A673 (cell line): Measurements from ENCODE around the gene SPATA21. TPM values are rescaled to one million over a fixed set of nuclear protein-coding genes. Genes with fewer than 3 reads are reported as not detected.

ENCODE experiments used
- BruUV-seq: library from RNA; stranded (reverse); fragments of 400-500 nt; replicated peaks from 2 replicates; lab custom pipeline; 2021; lab: Mats Ljungman, UMichigan
- CTCF ChIA-PET: fragments of 300-600 bp; sonication (Branson Sonifier 250); formaldehyde crosslinking; loops from one replicate; lab custom pipeline; 2022; ENCODE audit warnings: antibody characterized with exemption; lab: Charles Lee
- POLR2A ChIA-PET: fragments of 300-600 bp; sonication (Branson Sonifier 250); formaldehyde crosslinking; loops from one replicate; lab custom pipeline; 2022; ENCODE audit warnings: antibody characterized with exemption; ENCODE audit not compliant: low non-redundant PET; lab: Charles Lee
- DNase-seq: peaks from one replicate; pipeline ENCODE4 v3.0.0-alpha.2; 2015; ENCODE audit warnings: low spot score
- H3K27ac ChIP-seq: fragments of 200-600 bp; sonication (generic); 2 replicates; pipeline ENCODE4 v1.5.1; 2016; ENCODE audit warnings: mixed run types, low read depth, mild to moderate bottlenecking, mixed read lengths, antibody characterized with exemption, low read length; ENCODE audit not compliant: poor library complexity, severe bottlenecking
- H3K27me3 ChIP-seq: fragments of 200-600 bp; sonication (generic); replicated peaks from 2 replicates; pipeline ENCODE4 v1.6.1; 2017; ENCODE audit warnings: mixed run types, low read depth, mild to moderate bottlenecking, mixed read lengths, antibody characterized with exemption, low read length; ENCODE audit not compliant: insufficient read depth, poor library complexity
- H3K36me3 ChIP-seq: fragments of 200-600 bp; sonication (generic); 2 replicates; pipeline ENCODE4 v1.6.1; 2016; ENCODE audit warnings: mixed run types, mild to moderate bottlenecking, mixed read lengths, antibody characterized with exemption, low read length; ENCODE audit not compliant: insufficient read depth, poor library complexity, severe bottlenecking
- H3K4me1 ChIP-seq: fragments of 200-600 bp; sonication (generic); 2 replicates; pipeline ENCODE4 v1.6.1; 2017; ENCODE audit warnings: mixed run types, mild to moderate bottlenecking, mixed read lengths, antibody characterized with exemption, low read length; ENCODE audit not compliant: insufficient read depth, poor library complexity, severe bottlenecking
- H3K4me3 ChIP-seq: fragments of 200-600 bp; sonication (generic); 2 replicates; pipeline ENCODE4 v1.5.1; 2016; ENCODE audit warnings: low read depth, mixed run types, mild to moderate bottlenecking, mixed read lengths, low read length; ENCODE audit not compliant: poor library complexity, severe bottlenecking
- H3K9me3 ChIP-seq: fragments of 200-600 bp; sonication (generic); 2 replicates; pipeline ENCODE4 v1.6.1; 2016; ENCODE audit warnings: mixed run types, low read depth, mild to moderate bottlenecking, mixed read lengths, antibody characterized with exemption, low read length; ENCODE audit not compliant: poor library complexity, severe bottlenecking
- EZH2 ChIP-seq: fragments of 200-600 bp; sonication (generic); IDR thresholded peaks from 2 replicates; pipeline ENCODE4 v1.6.1; 2017; ENCODE audit warnings: borderline replicate concordance, low read depth, mild to moderate bottlenecking, mixed read lengths, antibody characterized with exemption, low read length; ENCODE audit not compliant: poor library complexity, severe bottlenecking
- intact Hi-C: fragments of 100-400 bp; cut with micrococcal nuclease; formaldehyde crosslinking; loops from one replicate; pipeline ENCODE4 v1.10.0; 2022; ENCODE audit not compliant: unreplicated experiment
- total RNA-seq: library from RNA; stranded (reverse); gene quantifications from 2 replicates; pipeline ENCODE4 v1.2.3, GENCODE V29; 2021
- TF ChIP-seq, protein P1 (sequence below): fragments of 300-800, 200-600 bp; sonication (generic); conservative IDR thresholded peaks from 2 replicates; pipeline ENCODE4 v1.5.1; 2017; ENCODE audit warnings: low read depth, mild to moderate bottlenecking, antibody characterized with exemption, low read length, moderate library complexity, mixed read lengths

The SPATA21 gene
- total RNA-seq, 1 experiment from 2014 or later: not detected

DNA sequence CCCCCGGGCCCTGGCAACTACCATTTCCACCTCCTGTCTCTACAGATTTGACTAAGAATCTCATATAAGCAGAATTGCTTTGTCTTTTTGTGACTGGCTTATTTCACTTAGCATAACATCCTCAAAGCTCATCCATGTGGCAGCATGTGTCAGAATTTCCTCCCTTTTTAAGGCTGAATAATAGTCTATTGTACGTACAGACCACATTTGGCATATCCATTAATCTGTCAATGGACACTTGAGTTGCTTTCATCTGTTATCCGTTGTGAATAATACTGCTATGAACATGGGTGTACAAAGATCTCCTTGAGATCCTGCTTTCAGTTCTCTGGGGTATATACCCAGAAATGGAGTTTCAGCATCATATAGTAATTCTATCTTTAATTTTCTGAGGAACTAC is 24.0 kb downstream of the SPATA21 start:
- CTCF ChIA-PET: no interaction called here
- Histone ChIP-seq H3K4me1 (no peaks in the 10 kb centered on the region), H3K4me3 (no peak overlapping the region), H3K27me3 (no peaks in the 10 kb centered on the region), H3K27ac (no peak overlapping the region), H3K36me3 (no peaks in the 10 kb centered on the region), H3K9me3 (no peaks in the 10 kb centered on the region)
- DNase-seq: no peak
- intact Hi-C loops: no loop called here
- no TSS peak for BruUV-seq
- TF ChIP-seq, protein P1, sequence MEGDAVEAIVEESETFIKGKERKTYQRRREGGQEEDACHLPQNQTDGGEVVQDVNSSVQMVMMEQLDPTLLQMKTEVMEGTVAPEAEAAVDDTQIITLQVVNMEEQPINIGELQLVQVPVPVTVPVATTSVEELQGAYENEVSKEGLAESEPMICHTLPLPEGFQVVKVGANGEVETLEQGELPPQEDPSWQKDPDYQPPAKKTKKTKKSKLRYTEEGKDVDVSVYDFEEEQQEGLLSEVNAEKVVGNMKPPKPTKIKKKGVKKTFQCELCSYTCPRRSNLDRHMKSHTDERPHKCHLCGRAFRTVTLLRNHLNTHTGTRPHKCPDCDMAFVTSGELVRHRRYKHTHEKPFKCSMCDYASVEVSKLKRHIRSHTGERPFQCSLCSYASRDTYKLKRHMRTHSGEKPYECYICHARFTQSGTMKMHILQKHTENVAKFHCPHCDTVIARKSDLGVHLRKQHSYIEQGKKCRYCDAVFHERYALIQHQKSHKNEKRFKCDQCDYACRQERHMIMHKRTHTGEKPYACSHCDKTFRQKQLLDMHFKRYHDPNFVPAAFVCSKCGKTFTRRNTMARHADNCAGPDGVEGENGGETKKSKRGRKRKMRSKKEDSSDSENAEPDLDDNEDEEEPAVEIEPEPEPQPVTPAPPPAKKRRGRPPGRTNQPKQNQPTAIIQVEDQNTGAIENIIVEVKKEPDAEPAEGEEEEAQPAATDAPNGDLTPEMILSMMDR: no peak
- TF ChIP-seq EZH2: no peak
- POLR2A ChIA-PET: no interaction called here

DNA sequence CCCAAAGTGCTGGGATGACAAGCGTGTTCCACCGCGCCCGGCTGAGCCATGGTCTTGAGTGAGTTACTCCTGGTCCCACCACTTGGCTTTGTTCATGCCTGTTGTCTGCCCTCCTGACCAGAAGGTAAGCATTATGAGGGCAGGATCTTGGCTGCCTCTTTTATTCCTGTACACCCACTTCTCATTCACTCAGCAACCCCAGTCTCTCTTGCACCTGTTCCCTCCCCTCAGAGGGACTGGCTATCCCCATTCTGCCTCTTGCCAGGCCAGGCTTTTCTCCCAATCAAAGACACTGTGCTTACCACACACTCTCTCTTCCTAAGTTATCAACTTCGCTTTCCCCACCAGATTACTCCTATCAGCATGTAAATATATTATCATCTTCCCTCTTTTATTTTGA is 26.4 kb downstream of the SPATA21 start:
- ChIA-PET POLR2A (no interaction called here), CTCF (no interaction called here)
- intact Hi-C loops: no loop called here
- DNase-seq: no peak
- Histone ChIP-seq H3K27me3 (no peaks in the 10 kb centered on the region), H3K4me3 (no peak overlapping the region), H3K36me3 (no peaks in the 10 kb centered on the region), H3K27ac (no peak overlapping the region), H3K4me1 (no peaks in the 10 kb centered on the region), H3K9me3 (no peaks in the 10 kb centered on the region)
- no TSS peak for BruUV-seq
- TF ChIP-seq, protein P1: no peak
- TF ChIP-seq EZH2: no peak

DNA sequence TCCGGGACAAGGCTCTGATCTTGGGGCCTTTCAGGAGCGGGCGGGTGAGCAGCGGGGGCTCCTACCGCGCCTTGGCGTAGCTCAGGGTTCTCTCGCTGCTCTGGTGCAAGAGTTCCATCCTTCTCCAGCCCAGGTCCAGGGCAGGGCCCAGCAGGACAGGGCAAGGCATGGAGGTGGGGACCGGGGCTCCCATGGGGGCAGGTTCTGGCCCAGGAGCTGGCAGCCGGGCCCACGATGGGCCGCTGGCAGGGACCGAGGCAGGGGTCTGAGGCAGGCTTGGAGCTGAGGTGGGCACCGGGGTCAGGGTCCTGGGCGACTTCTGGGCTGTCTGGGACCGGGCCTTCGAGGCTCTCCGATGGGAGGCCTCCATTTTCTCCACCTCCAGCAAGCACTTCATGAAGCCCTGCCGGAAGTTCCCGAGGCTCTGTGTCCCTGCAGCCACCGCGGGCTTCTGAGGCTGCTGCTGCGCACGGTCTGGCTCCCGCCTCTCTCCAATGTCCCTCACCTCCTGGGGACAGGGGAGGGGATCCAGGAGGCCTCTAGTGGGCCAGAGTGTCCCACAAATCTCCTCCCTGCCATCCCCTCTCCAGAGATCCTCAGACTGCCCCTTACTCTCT is 27.6 kb downstream of the SPATA21 start:
- TF ChIP-seq, protein P1: no peak
- TF ChIP-seq EZH2: no peak
- CTCF ChIA-PET: no interaction called here
- POLR2A ChIA-PET: no interaction called here
- Histone ChIP-seq H3K4me3 (no peak overlapping the region), H3K36me3 (no peaks in the 10 kb centered on the region), H3K27ac (no peak overlapping the region), H3K9me3 (no peaks in the 10 kb centered on the region), H3K27me3 (no peaks in the 10 kb centered on the region), H3K4me1 (no peaks in the 10 kb centered on the region)
- intact Hi-C loops: no loop called here
- DNase-seq: no peak
- no TSS peak for BruUV-seq
